ENCODE data around the gene SRPRB.

The SRPRB gene, protein sequence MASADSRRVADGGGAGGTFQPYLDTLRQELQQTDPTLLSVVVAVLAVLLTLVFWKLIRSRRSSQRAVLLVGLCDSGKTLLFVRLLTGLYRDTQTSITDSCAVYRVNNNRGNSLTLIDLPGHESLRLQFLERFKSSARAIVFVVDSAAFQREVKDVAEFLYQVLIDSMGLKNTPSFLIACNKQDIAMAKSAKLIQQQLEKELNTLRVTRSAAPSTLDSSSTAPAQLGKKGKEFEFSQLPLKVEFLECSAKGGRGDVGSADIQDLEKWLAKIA

GRCh38 chr3:133805702-133806475, at the start of gene SRPRB:
SRPRB (plus strand) TSS chr3:133805815; CDS start chr3:133805849, 34 bp downstream.
- DNase-seq (ENCODE audit: extremely low read depth in 1 of 2, low read depth in 1 of 2), result peak; percentile 90 to 96

DNA sequence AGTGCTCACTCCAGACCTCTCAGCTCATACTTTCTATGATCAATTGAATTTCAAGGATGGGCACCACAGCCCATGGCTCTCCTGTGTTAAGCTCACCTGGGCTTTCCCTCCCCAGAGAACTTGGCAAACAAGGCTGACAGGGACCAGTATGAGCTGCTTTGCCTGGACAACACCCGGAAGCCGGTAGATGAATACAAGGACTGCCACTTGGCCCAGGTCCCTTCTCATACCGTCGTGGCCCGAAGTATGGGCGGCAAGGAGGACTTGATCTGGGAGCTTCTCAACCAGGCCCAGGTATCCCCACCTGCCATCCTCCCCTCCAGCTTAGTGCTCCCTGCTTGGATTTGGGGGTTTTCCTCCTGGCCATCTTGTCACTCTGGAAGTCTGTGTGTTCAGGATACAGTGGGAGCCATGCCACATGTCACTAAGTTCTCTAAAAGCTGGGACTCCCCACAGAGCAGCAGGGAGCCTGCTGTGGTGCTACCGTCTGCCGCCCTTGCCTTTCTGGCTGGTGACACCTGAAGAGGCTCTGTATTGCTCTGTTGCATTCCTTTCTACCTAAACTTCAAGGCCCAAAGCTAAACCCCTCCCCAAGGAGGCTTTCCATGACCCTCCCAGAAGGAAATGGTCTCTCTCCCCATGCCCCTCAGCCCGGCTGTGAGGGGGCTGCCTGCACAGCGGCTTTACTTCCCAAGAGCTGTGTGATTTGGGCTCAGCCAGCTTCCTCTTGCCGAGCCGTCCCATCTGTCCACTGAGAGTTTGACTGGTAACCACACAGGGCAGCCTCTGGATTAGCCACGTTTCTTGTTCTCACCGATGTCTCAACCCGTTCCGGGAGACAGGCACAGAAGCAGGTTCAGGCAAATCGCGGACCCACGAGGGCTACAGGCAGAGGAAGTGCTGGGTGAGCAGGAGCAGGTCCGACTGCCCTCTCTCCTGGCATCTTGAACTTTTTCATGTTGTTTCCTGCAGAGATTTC, 48.6 kb upstream of the SRPRB start:
- no peak for DNase-seq (ENCODE audit: extremely low read depth in 1 of 2, low read depth in 1 of 2)

GRCh38 chr3:133757701-133758567, 47.7 kb upstream of the SRPRB start:
- DNase-seq (ENCODE audit: extremely low read depth in 1 of 2, low read depth in 1 of 2), result no peak

- DNase-seq (ENCODE audit: extremely low read depth in 1 of 2, low read depth in 1 of 2), result no peak
Measured at GRCh38 chr3:133758568-133758928, 47.1 kb upstream of the SRPRB start.

- DNase-seq (ENCODE audit: extremely low read depth in 1 of 2, low read depth in 1 of 2), result no peak
Measured at GRCh38 chr3:133758964-133759739, 46.5 kb upstream of the SRPRB start.

DNA sequence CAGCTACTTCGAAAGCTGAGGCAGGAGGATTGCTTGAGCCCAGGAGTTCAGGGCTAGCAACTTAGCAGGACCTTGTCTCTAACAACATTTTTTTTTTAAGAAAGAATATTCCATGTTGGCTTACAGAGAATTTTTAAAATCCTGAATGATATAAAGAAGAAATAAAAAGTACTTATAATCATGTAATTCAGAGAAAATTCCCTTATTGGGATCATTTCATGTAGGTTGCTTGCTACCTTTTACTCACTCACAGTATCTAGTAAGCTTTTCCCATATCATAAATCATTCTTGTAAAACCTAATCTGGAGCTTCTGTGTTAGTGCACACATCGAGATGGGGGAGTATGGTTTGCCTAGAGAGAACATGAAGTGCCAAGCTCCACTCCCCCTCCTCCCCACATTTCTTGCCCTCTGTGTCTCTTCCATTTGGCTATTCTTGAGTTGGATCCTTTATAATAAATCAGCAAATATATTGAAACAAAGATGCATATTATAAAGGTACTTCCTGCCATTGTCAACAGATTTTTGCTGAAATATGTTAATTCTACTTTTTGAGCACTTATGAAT, 45.8 kb upstream of the SRPRB start:
- DNase-seq (ENCODE audit: extremely low read depth in 1 of 2, low read depth in 1 of 2), result no peak

GRCh38 chr3:133760916-133761315, 44.7 kb upstream of the SRPRB start:
- no peak for DNase-seq (ENCODE audit: extremely low read depth in 1 of 2, low read depth in 1 of 2)

DNA sequence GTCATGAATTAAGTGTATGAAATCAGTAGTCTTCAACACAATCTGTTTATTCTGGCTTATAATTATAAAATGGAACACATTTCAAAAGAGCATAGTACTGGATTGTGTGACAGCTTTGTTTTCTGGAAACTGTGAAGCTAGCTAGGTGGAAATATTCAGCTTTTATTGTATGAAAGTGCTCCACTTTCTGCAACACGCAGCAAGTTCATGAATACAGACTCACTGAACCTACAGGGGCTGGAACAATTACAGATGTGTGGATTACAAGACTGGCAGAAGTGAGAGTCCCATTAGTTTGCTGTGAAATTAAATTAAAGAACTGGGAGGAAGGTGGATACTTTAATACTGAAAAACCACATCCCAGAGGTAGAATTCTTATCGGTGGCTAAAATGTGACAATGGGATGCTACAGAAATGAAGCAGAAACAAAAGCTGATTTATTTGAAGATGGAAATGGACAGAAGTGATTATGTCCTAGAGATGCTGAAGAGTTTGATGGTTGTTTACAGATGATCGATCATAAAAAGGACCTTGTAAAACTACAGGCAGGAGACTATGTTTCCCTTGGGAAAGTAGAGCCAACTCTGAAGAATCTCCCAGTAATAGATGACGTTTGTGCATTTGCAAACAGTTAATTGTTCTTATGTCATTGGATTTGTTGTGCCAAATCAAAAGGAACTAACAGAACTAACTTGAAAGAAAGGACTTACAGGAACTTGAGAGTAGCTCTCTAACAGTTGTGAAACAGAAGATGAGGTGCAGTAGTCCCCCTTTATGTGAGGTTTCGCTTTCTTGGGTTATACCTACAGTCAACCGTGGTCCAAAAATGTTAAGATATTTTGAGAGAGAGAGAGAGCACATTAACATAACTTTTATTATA, 43.8 kb upstream of the SRPRB start:
- no peak for DNase-seq (ENCODE audit: extremely low read depth in 1 of 2, low read depth in 1 of 2)

DNA sequence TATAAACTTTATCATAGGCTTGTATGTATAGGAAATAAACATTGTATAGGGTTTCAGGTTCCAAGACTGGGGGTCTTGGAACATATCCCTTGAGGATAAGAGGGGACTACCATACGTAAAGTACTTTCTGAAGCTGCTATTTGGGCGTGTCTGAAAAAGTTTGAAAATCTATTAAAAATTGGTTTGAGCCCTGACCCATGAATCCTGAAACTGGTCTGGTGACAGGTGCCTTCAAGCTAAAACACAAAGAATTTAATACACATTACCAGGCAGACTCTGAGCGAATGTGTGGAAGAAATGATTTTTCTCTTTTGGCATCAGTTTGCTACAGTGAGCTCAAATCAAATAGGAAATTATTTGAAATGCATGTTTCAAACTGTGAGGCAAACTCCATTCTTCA, 43.1 kb upstream of the SRPRB start:
- DNase-seq (ENCODE audit: extremely low read depth in 1 of 2, low read depth in 1 of 2), result no peak

GRCh38 chr3:133763797-133764683, 41.6 kb upstream of the SRPRB start:
- no peak for DNase-seq (ENCODE audit: extremely low read depth in 1 of 2, low read depth in 1 of 2)

DNA sequence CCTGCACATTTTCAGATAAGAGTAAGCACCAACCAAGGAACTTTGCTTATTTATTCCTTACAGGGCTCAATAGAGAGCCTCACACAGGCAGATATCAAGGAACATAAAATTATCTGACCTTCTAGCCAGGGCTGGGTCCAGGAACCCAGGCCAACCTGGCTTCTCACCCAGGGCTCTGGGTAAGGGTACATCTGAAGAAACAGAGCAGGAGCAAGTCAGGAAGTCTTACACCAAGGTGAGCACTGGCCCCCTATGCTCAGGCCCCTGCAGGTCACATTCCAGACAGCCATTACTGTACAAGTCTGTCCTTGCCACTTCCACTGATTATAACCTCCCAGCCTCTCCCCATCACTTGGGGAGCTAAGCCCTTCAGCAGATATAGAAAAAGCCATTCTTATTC, 40.4 kb upstream of the SRPRB start:
- no peak for DNase-seq (ENCODE audit: extremely low read depth in 1 of 2, low read depth in 1 of 2)

DNA sequence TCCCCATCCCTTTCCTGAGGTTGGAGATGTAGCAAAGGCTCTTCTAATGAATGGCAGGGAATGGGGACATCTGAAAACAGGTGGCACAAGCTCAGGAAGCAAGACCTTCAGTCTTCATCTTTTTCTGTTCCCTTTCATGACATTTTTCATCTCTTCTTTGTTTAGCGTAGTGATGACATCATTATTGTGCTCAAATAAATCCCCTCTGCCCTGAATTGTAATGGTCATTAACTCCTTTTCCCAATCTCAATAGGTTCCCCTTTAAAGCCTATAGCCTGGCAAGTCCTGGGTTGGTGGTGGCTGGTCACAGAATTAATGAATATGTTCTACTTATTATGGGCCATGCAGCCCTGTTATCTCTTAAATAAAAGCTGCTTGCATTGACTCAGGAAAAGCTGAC, 38.0 kb upstream of the SRPRB start:
- DNase-seq (ENCODE audit: extremely low read depth in 1 of 2, low read depth in 1 of 2), result no peak

- no peak for DNase-seq (ENCODE audit: extremely low read depth in 1 of 2, low read depth in 1 of 2)
Measured at GRCh38 chr3:133769536-133769935, 36.1 kb upstream of the SRPRB start.

DNA sequence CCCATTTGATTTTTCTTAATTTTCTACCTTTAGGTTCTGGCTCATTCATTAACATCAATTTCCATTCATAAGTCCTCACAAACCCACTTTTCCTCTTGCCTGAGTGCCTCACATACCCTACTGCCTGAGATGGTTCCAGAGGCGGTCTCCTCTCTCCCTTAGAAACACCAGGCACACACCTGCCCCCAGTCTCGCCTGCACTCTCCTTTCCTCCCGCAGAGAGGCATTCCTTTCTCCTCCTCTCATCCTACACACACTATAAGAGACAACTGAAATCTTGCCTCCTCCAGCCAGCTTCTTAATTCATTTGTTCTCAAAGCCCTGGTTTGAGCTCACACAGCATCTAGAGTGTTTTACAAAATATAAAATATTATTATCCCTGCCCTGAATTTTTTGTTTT, 31.9 kb upstream of the SRPRB start:
- DNase-seq (ENCODE audit: extremely low read depth in 1 of 2, low read depth in 1 of 2), result no peak

DNA sequence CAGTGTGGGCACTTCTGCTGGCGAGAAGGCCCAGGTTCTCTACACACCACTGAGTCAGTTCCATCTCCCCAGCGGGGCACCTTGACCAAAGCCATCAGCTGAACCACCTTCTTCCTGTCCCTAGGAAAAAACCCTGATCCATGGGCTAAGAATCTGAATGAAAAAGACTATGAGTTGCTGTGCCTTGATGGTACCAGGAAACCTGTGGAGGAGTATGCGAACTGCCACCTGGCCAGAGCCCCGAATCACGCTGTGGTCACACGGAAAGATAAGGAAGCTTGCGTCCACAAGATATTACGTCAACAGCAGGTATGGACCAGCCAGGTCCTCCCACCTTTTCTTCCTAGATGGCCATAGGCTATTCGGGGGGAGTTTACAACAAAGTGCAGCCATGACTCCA, 30.3 kb upstream of the SRPRB start:
- DNase-seq (ENCODE audit: extremely low read depth in 1 of 2, low read depth in 1 of 2), result no peak

DNA sequence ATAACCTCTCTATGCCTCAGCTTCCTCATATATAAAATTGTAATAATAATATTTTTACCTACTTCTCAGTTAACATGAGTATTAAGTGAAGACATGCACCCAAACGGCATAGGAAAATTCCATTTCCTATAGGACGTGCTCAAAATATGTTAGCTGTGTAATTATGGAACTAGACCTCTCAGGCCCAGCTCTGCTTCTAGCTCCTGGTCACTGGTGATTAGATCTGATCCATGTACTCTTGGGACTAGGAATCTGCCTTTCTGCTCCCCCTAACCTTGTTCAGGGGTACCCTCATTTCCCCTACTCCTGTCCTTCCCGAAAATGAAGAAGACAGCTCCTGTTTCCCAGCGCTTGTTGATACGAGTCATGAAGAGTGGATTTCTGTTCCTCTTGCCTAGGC, 29.8 kb upstream of the SRPRB start:
- DNase-seq (ENCODE audit: extremely low read depth in 1 of 2, low read depth in 1 of 2), result no peak

- DNase-seq (ENCODE audit: extremely low read depth in 1 of 2, low read depth in 1 of 2), result no peak
Measured at GRCh38 chr3:133776794-133777438, 28.7 kb upstream of the SRPRB start.

Measured in stimulated activated CD8-positive, alpha-beta memory T cell treated with anti-CD3 and anti-CD28 coated beads, Interleukin-7, amount 100 ng/mL, for 48 hours (primary cell).